ENCODE measurements around the gene DPP6.
"Not testable (repeated sequence)": the region's sequence is repeated elsewhere in the genome, so short reads cannot be mapped to it uniquely, and the experiment has no call there.

The DPP6 gene

GRCh38 chr7:154078523-154078922, 26.3 kb downstream of the DPP6 start:
- DNase-seq, result not testable (repeated sequence)

GRCh38 chr7:154080249-154080648, 28.1 kb downstream of the DPP6 start:
- DNase-seq, result not testable (repeated sequence)

GRCh38 chr7:154087037-154087725, 35.0 kb downstream of the DPP6 start:
- not testable (repeated sequence) for DNase-seq

GRCh38 chr7:154092093-154092492, 39.9 kb downstream of the DPP6 start:
- DNase-seq, result not testable (repeated sequence)

GRCh38 chr7:154095201-154095600, 43.0 kb downstream of the DPP6 start:
- not testable (repeated sequence) for DNase-seq

- DNase-seq, result not testable (repeated sequence)
Measured at GRCh38 chr7:154105063-154105462, 52.9 kb downstream of the DPP6 start.

- DNase-seq, result not testable (repeated sequence)
Measured at GRCh38 chr7:154109615-154110014, 57.4 kb downstream of the DPP6 start.

- not testable (repeated sequence) for DNase-seq
Measured at GRCh38 chr7:154113732-154114351, 61.6 kb downstream of the DPP6 start.

GRCh38 chr7:154117411-154118390, 65.5 kb downstream of the DPP6 start:
- not testable (repeated sequence) for DNase-seq

- DNase-seq, result not testable (repeated sequence)
Measured at GRCh38 chr7:154120825-154121224, 68.6 kb downstream of the DPP6 start.

GRCh38 chr7:154122720-154123119, 70.5 kb downstream of the DPP6 start:
- DNase-seq, result not testable (repeated sequence)

GRCh38 chr7:154123397-154123796, 71.2 kb downstream of the DPP6 start:
- not testable (repeated sequence) for DNase-seq

GRCh38 chr7:154129142-154129541, 76.9 kb downstream of the DPP6 start:
- not testable (repeated sequence) for DNase-seq

- not testable (repeated sequence) for DNase-seq
Measured at GRCh38 chr7:154132617-154133016, 80.4 kb downstream of the DPP6 start.

GRCh38 chr7:154133703-154134277, 81.6 kb downstream of the DPP6 start:
- DNase-seq, result not testable (repeated sequence)

GRCh38 chr7:154134698-154135097, 82.5 kb downstream of the DPP6 start:
- not testable (repeated sequence) for DNase-seq

- DNase-seq, result not testable (repeated sequence)
Measured at GRCh38 chr7:154135646-154136045, 83.4 kb downstream of the DPP6 start.

GRCh38 chr7:154145922-154146706, 93.9 kb downstream of the DPP6 start:
- not testable (repeated sequence) for DNase-seq

GRCh38 chr7:154146707-154147038, 94.5 kb downstream of the DPP6 start:
- DNase-seq, result not testable (repeated sequence)

- not testable (repeated sequence) for DNase-seq
Measured at GRCh38 chr7:154148791-154149516, 96.8 kb downstream of the DPP6 start.

- not testable (repeated sequence) for DNase-seq
Measured at GRCh38 chr7:154150656-154151055, 98.5 kb downstream of the DPP6 start.

Measured in NCI-H345 (cell line).